Effector memory CD8-positive, alpha-beta T cell (primary cell): ENCODE results near the gene RMP24.
"Not testable (repeated sequence)": the region's sequence is repeated elsewhere in the genome, so short reads cannot be mapped to it uniquely, and the experiment has no call there.

Experiments
- ATAC-seq: fragments of 150-1000 bp; cut with Tn5 transposase; replicated peaks from 2 replicates; pipeline ENCODE4 v1.10.0; 2021; ENCODE audit warnings: mild to moderate bottlenecking, moderate library complexity
- DNase-seq, 3 experiments: peaks; one replicate each; pipeline ENCODE4 v3.0.0; 2021
- H3K27ac Mint-ChIP-seq, 2 donors: one replicate each; pipeline ENCODE4 v1.8.0; 2022; ENCODE audit warnings: mild to moderate bottlenecking in 2 of 2, mixed read lengths in 2 of 2, moderate library complexity in 2 of 2
- H3K27me3 Mint-ChIP-seq, 2 donors: one replicate each; pipeline ENCODE4 v1.8.0; 2022; ENCODE audit warnings: mixed read lengths in 2 of 2
- H3K36me3 Mint-ChIP-seq: one replicate; pipeline ENCODE4 v1.8.0; 2022; ENCODE audit warnings: mild to moderate bottlenecking, moderate library complexity, mixed read lengths; ENCODE audit not compliant: insufficient read depth
- H3K4me1 Mint-ChIP-seq, 2 donors: one replicate each; pipeline ENCODE4 v1.8.0; 2022; ENCODE audit warnings: low read depth in 2 of 2, mixed read lengths in 2 of 2
- H3K4me3 Mint-ChIP-seq, 2 donors: one replicate each; pipeline ENCODE4 v1.8.0; 2022; ENCODE audit warnings: mild to moderate bottlenecking in 2 of 2, mixed read lengths in 2 of 2, moderate library complexity in 2 of 2
- H3K9me3 Mint-ChIP-seq, 2 donors: one replicate each; pipeline ENCODE4 v1.8.0; 2022; ENCODE audit warnings: mixed read lengths in 2 of 2

The RMP24 gene

DNA sequence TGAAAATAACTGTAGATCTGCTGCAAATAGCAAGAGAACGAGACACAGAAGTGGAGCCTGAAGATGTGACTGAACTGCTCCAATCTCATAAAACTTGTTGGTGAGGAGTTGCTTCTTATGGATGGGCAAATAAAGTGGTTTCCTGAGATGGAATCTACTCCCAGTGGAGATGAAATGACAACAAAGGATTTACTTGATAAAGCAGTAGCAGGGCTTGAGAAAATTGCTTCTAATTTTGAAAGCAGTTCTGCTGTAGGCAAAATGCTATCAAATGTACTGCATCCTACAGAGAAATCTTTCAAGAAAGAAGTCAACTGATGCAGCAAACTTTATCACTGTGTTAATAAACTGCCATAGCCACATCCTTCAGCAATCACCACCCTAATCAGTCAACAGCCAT, 50.9 kb downstream of the RMP24 start:
- no peaks in the 10 kb centered on the region for H3K4me1 Mint-ChIP-seq
- ATAC-seq = no peak
- no peak overlapping the region for H3K4me3 Mint-ChIP-seq
- H3K27me3 Mint-ChIP-seq = no peaks in the 10 kb centered on the region
- no peak for DNase-seq
- H3K27ac Mint-ChIP-seq = no peak overlapping the region
- H3K36me3 Mint-ChIP-seq = peaks cover 24% of the 10 kb centered on the region
- no peaks in the 10 kb centered on the region for H3K9me3 Mint-ChIP-seq

DNA sequence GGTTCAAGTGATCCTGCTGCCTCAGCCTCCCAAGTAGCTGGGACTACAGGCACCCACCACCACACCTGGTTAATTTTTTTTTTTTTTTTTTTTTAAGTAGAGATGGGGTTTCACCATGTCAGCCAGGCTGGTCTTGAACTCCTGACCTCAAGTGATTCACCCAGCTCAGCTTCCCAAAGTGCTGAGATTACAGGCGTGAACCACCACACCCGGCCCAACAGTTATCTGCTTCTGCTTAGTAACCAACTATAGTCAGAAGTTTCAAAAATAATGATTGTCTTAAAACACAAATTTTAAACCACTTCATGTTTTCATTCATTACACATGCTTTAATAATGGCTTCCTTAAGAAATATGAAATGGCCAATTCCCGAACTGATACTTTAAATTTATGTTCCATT, 51.8 kb downstream of the RMP24 start:
- ATAC-seq, H3K27ac Mint-ChIP-seq, DNase-seq, H3K4me1 Mint-ChIP-seq, H3K9me3 Mint-ChIP-seq, H3K4me3 Mint-ChIP-seq, H3K27me3 Mint-ChIP-seq: not testable (repeated sequence)
- H3K36me3 Mint-ChIP-seq = peaks cover 28% of the 10 kb centered on the region

DNA sequence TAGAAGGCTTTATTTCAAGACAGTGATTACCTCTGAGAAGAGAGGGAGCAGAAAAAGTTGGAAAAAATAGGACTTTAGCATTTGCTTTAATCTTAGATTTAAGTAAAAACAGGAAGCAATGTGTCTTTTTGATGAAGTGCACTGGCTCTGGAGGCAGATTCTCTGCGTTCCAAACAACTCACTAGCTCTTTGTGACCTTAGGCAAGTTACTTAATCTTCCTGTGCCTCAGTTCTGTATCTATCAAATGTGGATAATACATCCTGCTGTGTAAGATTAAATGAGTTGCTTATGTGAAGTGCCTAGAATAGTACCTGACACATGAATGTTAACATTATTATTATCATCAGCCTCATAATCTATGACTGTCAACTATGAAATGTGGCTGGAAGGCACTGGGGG, 52.5 kb downstream of the RMP24 start:
- Mint-ChIP-seq H3K4me3 (no peak overlapping the region), H3K27ac (peak overlapping the region in 1 of 2 donors; percentile 24), H3K9me3 (no peaks in the 10 kb centered on the region), H3K36me3 (peaks cover 32% of the 10 kb centered on the region), H3K27me3 (no peaks in the 10 kb centered on the region), H3K4me1 (no peaks in the 10 kb centered on the region)
- ATAC-seq (no peak), DNase-seq (no peak)

DNA sequence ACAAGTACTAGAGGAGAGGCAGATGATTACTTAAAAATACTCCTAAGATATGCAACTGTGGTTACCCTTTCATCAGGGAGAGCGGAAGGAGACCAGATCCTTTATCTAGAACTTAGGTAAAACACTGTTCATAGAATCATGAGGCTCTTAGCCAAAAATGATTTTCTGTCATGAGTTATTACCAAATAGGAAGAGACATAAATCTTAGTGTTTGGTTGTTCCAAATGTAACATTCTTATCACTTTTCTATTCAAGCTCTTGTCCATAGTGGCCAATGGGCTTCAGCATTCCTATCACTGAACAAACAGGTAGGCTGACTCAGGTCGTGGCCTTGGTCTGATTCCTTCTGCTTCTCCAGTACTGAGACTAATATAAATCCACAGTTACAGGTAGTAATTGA, 56.4 kb downstream of the RMP24 start:
- H3K36me3 Mint-ChIP-seq = peaks cover 43% of the 10 kb centered on the region
- no peaks in the 10 kb centered on the region for H3K27me3 Mint-ChIP-seq
- H3K27ac Mint-ChIP-seq = no peak overlapping the region
- H3K4me1 Mint-ChIP-seq = peaks cover 2 to 6% of the 10 kb centered on the region in 2 donors
- no peak overlapping the region for H3K4me3 Mint-ChIP-seq
- ATAC-seq (no peak), DNase-seq (no peak)
- no peaks in the 10 kb centered on the region for H3K9me3 Mint-ChIP-seq
